ENCODE measurements around the gene METTL3.
"Not testable (repeated sequence)": the region's sequence is repeated elsewhere in the genome, so short reads cannot be mapped to it uniquely, and the experiment has no call there.

METTL3 gene

DNA sequence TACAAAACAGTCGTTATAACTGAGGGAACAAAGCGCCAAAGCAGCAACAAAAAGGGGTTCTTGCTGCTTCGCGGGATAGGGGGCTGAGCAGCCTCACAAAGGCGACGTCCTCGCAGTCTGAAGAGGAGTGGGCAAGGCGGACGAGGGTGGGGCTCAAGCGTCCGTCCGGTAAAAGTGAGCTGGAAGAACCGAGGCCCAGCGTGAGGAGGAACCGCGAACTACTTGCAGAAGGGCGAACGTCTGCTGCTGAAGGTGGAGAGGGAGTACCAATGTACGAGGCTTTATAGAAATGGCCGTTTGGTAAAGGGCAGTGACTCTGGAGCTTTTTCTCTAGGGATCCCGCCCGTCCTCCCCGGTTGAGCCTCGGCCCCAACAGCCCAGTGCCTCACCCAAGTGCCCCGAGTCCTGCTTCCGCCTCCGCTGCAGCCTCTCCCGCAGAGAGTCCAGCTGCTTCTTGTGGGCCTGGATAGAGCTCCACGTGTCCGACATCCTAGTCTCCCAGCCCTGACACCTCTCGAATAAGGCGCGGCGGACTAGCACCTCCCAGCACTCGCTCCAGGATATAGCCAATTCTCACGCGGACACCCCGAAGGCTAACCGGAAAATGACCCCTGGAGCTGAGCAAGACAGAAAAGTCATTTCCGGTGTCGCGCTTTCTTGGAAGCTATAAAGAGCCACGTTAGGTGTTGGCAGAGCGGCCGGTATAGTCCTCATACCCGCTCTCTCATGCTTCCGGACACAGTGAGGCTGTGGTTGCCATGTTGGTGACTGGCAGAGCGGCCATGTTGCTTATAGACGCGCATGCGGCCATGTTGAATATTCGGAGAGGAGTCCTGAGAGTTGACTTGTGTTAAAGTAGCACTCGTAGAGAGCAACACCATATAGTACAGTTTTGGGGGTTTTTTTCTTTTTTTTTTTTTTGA, at the start of gene METTL3:
TSS of gene METTL3 (minus strand) at position 606 of the 923 bp plus-strand sequence. CDS start at position 489, 117 bp downstream.
- peak; percentile 97 for DNase-seq

GRCh38 chr14:21558703-21559170, 47.6 kb upstream of the METTL3 start:
- no peak for DNase-seq

DNA sequence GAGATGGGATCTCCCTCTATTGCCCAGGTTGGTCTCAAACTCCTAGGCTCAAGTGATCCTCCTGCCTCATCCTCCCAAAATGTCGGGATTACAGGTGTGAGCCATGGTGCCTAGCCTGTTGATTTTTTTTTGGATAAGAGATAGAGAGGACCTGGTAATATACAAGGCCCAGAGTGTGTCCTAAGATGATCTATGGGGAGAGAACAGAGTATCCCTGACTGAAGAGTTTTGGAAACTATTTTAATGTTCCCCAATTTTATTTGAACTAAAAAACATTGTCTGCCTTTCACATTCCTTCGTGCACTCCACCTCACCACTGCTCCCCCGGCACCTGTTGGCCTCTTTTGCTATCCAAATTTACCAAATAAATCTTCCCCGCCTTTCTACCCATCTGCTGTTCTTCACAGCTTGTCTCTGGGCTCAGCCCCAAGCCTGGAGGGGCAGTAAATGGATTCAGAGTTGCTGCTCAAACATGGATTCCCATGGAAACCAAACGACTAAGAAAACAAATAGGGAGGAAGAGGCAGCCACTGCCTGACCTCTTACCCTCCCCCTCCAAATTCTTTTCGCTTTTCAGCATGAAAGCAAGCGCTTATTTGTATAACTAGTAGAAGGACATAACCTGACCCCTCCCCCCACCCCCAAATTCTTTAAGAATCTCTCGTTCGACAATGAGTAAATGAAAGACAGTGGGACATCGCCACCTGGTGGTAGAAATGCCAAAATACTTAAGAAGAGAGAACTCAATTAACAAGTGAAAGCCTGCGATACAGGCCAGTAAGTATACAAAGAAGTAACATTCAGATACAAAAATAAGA, 46.2 kb upstream of the METTL3 start:
- peak; percentile 84 for DNase-seq

GRCh38 chr14:21556378-21557083, 45.4 kb upstream of the METTL3 start:
- no peak for DNase-seq

DNA sequence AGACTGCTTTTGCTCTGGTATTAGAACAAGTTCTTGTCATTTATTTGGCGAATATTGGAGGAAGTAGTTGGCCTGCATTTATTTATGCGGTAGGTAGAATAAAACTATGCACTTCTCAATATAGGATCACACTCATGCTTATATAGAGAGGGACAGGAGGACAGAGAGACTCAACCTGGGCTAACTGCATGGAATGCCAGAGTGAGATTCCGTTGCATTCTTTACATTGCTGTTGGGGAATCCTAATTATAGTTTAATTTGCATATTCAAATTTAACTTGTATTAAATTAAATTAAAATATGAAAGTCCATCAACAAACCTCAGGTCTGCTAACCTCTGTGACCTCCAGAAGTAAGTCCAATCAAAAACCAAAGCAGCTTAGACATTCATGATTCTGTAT, 42.1 kb upstream of the METTL3 start:
- DNase-seq = no peak

DNA sequence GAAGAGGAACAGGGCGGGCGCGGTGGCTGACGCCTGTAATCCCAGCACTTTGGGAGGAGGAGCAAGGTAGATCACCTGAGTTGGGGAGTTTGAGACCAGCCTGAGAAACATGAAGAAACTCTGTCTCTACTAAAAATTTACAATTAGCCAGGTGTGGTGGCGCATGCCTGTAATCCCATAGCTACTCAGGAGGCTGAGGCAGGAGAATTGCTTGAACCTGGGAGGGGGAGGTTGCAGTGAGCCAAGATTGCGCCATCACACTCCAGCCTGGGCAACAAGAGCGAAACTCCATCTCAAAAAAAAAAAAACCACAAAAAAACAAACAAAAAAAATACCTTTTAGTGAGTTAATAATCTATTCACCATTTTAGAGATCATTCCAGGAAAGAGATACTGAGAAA, 33.4 kb upstream of the METTL3 start:
- DNase-seq = not testable (repeated sequence)

GRCh38 chr14:21543963-21544362, 32.8 kb upstream of the METTL3 start:
- no peak for DNase-seq

- no peak for DNase-seq
These were observed 32.4 kb upstream of the METTL3 start for GRCh38 chr14:21543521-21543960.

GRCh38 chr14:21541413-21542074, 30.4 kb upstream of the METTL3 start:
- no peak for DNase-seq

- no peak for DNase-seq
These were observed 28.2 kb upstream of the METTL3 start for GRCh38 chr14:21539189-21539940.

GRCh38 chr14:21537090-21537424, 25.9 kb upstream of the METTL3 start:
- DNase-seq = no peak

GRCh38 chr14:21536418-21537089, 25.4 kb upstream of the METTL3 start:
- peak; percentile 55 for DNase-seq

- DNase-seq = no peak
These were observed 24.6 kb upstream of the METTL3 start for GRCh38 chr14:21535545-21536417.

GRCh38 chr14:21534576-21534975, 23.4 kb upstream of the METTL3 start:
- DNase-seq = no peak

DNA sequence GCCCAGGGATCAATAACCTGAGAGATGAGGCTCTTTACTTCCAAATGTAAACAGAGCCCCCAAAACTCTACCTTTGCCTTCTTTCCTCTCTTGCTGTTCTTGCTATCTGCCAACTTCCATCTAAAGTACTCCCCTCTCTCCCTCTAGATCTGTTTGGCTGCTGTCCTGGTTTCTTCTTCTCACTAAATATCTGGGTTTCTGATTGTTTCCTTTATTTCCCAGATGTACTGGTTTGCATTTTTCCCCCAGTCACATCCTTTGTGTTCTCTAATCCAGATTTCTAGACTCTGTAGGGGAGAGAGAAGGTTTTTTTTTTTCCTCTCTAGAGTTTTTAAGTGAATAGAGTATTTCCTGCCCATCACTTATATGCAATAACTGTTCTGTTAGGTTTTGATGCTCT, 22.2 kb upstream of the METTL3 start:
- no peak for DNase-seq

DNA sequence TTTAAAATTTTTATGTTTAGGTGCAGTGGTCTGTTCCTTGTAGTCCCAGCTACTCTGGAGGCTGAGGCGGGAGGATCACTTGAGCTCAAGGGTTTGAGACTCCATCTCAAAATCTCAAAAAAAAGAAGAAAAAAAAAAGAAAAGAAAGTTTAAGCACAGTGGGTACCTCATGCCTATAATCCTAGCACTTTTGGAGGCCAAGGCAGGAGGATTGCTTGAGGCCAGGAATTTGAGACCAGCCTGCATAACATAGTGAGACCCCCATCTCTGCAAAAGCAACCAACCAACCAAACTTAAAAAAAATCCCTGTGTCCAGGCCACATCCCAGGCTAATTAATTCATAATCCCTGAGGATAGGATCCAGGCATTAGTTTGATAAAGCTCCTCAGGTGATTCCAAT, 18.4 kb upstream of the METTL3 start:
- DNase-seq = no peak

GRCh38 chr14:21528381-21529348, 17.5 kb upstream of the METTL3 start:
- no peak for DNase-seq

DNA sequence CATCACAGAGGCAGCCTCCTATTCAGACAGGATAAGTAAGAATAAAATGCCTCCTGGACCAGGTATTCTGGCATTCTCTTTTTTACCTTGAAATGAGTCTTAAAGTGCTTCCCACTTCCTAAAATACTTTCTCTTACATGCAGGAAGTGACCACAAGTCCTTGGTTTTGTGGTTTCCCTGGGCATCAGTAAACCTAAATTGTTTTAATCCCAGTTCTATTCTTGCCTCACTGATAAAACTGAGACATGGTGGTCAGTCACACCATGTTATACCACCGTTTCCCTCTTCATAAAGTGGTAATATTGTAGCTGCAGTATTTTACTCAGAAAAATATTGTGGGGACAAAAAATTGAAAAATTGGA, 16.2 kb upstream of the METTL3 start:
- DNase-seq = no peak
